ENCODE data around the gene PPP6R3.
"Not testable (repeated sequence)": the region's sequence is repeated elsewhere in the genome, so short reads cannot be mapped to it uniquely, and the experiment has no call there.

- TF ChIP-seq CTCF (IDR thresholded peaks at IDR 0.05; ENCODE audit: control extremely low read depth in 1 of 3, insufficient read depth in 1 of 3, low read depth in 1 of 3, low read length in 3 of 3); POLR2A (IDR thresholded peaks at IDR 0.05; ENCODE audit: control extremely low read depth in 1 of 2, low read depth in 2 of 2, low read length in 2 of 2); SRF (IDR thresholded peaks at IDR 0.05; ENCODE audit: low read depth, low read length); GABPA (IDR thresholded peaks at IDR 0.05; ENCODE audit: borderline replicate concordance, insufficient read depth, low read length); CHD2 (IDR thresholded peaks at IDR 0.05; ENCODE audit: low read length); MAX (IDR thresholded peaks at IDR 0.05); EZH2 (IDR thresholded peaks at IDR 0.05; ENCODE audit: low read depth, low read length, severe bottlenecking); RAD21 (IDR thresholded peaks at IDR 0.05 in 1 of 2, conservative IDR thresholded peaks at IDR 0.05 in 1 of 2; ENCODE audit: low read depth in 2 of 2, low read length in 2 of 2); NRF1 (IDR thresholded peaks at IDR 0.05; ENCODE audit: low read depth, low read length); YY1 (IDR thresholded peaks at IDR 0.05; ENCODE audit: low read depth, low read length): not testable (repeated sequence)
Measured at GRCh38 chr11:68635172-68635571, 174.6 kb downstream of the PPP6R3 start.
